Dermis lymphatic vessel endothelial cell (primary cell): ENCODE data around the gene TMEM150C. TPM values are rescaled to one million over a fixed set of nuclear protein-coding genes. Genes with fewer than 3 reads are reported as not detected.

ENCODE experiments used
- total RNA-seq: library from RNA; depleted of rRNA; stranded (reverse); fragments of >200 nt; gene quantifications from 2 replicates; pipeline ENCODE4 v1.2.1, GENCODE V29; 2014

The TMEM150C gene
- total RNA-seq, result 8.3 and 11.2 TPM in 2 replicates

DNA sequence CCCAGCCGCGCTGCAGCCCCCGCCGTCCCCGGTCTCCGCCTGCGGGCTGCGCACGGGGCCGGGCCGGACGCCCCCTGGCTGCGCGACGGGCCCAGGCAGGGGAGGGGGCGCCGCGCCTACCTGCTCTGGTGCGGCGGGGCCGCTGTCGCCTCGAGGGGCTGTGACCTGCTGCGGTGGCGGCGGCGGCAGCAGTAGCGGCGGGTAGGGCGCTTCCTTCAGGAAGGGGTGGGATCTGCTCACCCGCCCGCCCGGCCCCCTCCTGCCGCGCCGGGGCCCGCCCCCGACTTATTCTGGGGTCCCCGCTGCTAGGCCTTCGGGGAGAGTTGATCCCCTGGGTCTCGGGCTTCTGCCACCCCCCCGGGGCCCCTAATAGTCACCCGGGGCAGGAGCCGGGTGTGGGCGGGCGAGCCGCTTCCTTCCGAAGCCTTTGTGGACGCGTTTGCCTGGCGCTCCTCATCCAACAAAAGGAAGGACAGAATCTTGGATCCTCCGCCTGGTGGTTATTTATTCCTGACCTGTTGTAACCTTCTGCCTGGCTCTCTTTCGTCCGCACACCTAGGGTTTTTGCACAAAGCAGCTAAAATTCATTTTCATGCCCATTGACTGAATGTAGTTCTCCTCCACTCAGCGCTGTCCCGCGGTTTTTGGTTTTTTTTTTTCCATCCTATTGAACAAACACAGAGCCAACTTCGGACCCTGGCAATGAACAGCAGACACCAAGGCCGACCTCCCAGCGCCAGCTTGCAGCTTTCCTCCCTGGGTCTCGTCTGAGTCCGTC lies at the start of gene TMEM150C:
Gene TMEM150C (minus strand): TSS at position 203 of the 778 bp plus-strand sequence. CDS start 57,331 bp downstream, outside the sequence.

Other genes with a start within 250 kb of the TMEM150C start
- 23.4 and 39.3 TPM in 2 replicates for gene HNRNPD, start 188.0 kb downstream of the TMEM150C start, total RNA-seq
- gene HNRNPDL, start 131.5 kb downstream of the TMEM150C start, total RNA-seq, result 88.5 and 105 TPM in 2 replicates
- 38.7 and 39.3 TPM in 2 replicates for gene ENOPH1, start 131.4 kb downstream of the TMEM150C start, total RNA-seq
- 21.3 and 23.3 TPM in 2 replicates for gene SCD5, start 236.8 kb upstream of the TMEM150C start, total RNA-seq